HG02852 (cell line): Measurements from ENCODE around the gene AFP.

Experiments
- ATAC-seq: cut with Tn5 transposase; IDR thresholded peaks from one replicate; pipeline ENCODE4 v1.9.1; 2021; ENCODE audit warnings: mild to moderate bottlenecking, moderate library complexity; ENCODE audit not compliant: unreplicated experiment

Gene AFP

GRCh38 chr4:73456177-73457022 is 20.4 kb downstream of the AFP start:
- ATAC-seq = no peak

DNA sequence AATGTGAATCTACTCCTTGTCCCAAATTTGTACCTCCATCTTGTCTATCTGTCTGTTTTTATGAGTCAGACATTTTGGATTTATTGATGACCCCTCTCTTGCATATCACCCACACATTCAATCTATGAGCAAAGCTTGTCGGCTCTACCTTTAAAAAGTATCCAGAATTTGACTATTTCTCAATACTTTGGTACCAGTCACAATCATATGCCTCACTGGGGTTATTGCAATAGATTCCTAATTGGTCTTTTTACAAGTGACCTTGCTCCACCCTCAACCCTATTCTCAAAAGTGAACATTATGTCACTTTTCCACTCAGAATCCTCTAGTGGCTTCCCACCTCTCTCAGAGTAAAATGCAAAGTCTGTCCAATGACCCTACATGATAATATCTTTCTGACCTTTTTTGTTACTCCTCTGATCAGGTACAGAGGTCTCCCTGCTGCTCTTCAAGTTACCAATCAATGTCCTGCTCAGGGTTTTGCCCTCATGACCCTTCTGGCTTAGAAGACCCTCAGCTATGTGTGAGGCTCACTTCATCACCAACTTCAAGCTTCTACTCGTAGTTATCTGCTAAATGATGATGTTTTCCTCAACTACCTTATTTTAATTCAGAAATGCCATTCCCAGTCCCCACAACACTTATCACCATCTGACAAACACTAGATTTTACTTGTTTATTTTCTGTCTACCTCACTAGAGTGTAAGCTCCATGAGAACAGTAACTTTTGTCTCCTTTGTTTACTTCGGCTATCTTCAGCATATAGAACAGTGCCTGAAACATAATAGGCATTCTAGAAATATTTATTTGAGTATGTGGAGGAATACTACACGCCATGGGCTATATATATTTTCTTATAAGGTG is 22.4 kb downstream of the AFP start:
- no peak for ATAC-seq

DNA sequence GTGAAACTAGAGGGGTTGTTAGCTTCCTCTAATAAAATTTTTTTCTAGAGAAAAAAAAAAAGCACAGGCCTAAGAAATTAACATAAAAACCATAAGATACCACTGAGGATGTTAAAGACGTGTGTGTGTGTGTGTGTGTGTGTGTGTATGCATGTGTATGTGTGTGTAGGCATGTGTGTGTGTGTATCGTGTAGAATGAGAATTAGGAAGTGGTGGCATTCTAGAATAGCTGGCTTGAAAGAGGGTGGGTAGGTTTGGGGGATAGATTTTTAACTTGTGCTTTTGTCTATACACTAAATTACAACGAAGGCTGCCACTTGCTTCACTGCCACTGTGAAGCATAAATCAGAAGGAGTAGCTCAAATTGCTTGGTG is 23.0 kb downstream of the AFP start:
- no peak for ATAC-seq

DNA sequence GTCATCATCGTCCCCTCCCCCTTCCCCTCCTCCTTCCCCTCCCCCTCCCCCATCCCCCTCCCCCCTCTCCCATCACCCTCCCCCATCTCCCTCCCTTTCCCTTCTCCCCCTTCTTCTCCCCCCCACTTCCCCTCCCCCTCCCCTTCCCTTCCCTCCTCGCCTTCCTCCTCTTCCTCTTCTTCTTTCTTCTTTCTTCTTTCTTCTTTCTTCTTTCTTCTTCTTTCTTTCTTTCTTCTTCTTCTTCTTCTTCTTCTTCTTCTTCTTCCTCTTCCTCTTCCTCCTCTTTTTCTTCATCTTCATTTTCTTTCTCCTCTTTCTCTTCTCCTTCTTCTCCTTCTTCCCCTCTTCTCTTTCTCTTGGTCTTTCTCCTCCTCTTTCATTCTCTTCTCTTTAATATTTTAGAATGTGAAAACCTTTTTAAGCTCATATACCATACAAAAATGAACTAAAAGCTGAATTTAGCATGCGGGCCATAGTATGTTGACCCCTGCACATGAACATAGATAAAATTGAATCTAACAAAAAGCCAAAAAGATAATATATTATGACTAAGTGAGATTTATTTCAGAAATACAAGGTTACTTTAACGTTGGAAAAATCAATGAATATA is 25.0 kb downstream of the AFP start:
- ATAC-seq = no peak

DNA sequence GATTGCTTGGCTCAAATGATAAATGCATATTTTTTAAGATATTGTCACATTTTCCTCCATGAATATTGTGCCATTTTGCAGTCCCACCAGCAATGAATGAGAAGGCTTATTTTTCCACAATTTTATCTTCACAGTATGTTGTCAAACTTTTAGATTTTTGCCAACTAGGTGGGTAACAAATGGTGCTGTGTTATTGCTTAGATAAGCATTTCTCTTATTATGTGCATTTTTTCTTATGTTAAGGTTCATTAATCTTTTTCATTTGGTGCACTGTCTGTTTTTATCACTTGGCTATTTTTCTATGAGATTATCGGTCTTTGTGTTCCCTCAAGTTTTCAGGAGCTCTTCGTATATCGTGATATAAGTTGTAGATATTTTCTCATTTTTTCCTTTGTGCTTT is 32.1 kb downstream of the AFP start:
- ATAC-seq = no peak

DNA sequence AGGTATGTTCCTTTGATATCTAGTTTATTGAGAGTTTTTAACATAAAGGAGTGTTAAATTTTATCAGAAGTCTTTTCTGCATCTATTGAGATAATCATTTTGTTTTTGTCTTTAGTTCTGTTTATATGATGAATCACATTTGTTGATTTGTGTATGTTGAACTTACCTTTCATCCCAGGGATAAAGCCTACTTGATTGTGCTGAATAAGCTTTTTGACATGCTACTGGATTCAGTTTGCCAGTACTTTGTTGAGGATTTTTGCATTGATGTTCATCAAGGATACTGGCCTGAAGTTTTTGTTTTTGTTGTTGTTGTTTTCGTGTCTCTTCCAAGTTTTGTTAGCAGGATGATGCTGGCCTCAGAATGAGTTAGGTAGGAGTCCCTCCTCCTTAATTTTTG is 34.7 kb downstream of the AFP start:
- ATAC-seq = no peak

- no peak for ATAC-seq
These were observed 41.2 kb downstream of the AFP start for GRCh38 chr4:73477176-73477575.

- ATAC-seq = no peak
These were observed 43.3 kb downstream of the AFP start for GRCh38 chr4:73479323-73479722.

DNA sequence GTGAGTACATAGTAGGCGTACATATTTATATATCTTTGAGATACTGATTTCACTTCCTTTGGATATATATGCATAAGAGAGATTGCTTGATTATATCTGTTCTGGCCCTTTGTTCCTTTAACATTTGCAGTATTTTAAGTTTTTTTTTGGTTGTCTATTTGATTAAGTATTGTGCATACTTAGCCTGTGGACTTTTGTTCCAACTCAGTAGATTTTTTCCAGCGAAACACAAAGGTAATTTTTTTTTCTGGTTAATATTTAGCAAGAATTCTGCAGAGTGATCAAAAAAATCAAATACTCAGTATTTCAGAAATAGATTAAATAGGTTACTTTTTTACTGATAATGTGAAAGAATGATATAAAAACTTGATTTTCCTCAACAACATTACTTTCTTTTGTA is 45.3 kb downstream of the AFP start, which contains the start of gene AFM:
TSS of gene AFM (plus strand) at position 388 of the 400 bp plus-strand sequence. CDS start 31 bp downstream, outside the sequence.
- ATAC-seq = no peak

DNA sequence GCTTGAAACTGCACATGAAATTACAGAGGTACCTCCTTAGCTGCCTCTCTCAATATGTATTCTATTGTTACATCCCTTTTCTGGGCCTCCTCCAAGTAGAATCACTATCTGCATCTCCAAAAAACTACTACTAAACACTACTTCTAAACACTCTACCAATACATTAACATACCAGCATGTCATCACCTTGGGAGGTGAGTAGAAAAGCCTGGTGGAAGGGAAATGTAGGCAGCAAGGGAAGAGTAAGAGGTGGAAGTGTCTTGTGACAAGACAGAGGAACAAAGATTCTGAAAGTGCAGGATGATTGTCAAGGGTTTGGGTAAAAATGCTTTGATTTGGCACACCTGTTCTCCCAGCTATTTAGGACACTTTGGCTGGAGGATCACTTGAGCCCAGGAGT is 49.1 kb downstream of the AFP start:
- ATAC-seq = no peak

GRCh38 chr4:73485596-73485995 is 49.6 kb downstream of the AFP start:
- no peak for ATAC-seq

- no peak for ATAC-seq
These were observed 50.5 kb downstream of the AFP start for GRCh38 chr4:73486497-73486896.

DNA sequence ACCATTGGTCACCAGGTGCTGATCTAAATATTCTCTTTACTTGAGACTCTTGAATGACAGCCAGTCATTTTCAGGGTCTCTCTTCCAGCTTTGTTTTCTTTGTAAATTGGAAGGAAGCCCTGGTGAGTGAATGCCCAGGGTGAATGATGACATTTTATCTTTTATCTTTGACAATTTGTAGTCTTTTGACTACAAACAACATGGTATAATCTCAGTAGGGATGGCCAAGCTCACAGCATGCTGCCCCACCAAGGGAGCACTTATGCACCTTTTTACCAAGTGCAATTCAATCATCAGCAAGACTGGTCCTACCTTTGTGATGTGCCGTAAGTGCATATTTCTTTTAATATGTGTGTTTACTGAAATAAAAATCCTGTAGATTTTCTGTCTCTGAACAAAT is 51.2 kb downstream of the AFP start:
- ATAC-seq = no peak

DNA sequence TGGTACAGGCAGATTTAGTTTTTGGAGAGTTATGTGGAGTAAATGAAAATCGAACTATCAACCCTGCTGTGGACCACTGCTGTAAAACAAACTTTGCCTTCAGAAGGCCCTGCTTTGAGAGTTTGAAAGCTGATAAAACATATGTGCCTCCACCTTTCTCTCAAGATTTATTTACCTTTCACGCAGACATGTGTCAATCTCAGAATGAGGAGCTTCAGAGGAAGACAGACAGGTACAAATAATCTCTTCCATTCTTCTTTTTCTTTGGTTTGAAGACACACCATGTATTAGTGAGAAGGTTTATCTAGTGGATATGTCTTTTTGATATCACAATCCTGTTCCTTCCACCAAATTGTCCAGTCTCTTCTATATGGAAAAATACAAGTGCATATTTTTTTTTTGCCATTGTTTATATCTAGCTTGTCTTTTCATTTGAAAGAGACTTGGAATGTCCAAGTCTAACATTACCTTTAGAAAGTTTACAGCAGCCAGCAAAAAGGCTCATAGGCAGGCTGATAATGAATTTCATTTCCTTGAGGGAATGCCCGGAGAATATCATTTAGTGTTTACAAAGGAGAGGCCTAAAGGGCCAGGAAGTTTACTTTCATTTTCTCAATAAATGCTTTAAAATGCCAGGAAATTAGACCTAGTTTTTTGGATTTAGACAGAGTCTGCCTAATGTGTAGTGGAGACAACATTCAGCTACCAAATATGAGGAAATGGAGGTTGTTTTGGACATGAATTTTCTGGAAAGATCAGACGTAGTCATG is 64.2 kb downstream of the AFP start:
- no peak for ATAC-seq

DNA sequence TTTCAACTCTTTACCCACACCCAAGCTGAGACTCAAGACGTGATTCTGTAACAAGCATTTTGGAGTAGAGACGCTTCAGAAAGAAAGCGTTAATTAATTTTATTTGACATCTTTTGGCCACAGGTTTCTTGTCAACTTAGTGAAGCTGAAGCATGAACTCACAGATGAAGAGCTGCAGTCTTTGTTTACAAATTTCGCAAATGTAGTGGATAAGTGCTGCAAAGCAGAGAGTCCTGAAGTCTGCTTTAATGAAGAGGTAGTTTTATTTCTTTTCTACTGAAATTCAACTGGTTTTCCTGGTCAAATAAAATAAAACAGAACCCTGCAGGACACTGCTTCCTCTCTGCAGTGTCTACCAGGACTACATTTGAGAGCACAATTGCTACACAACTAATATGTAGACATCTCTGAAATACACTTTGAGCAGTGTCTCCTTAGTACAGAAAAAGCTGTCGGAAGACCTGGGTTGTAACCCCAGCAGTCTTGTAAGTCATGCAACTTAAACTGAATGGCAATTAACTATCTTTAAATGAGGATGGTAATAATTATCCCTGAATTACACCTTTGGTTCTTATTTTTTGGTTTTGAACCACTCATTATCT is 65.7 kb downstream of the AFP start:
- no peak for ATAC-seq

DNA sequence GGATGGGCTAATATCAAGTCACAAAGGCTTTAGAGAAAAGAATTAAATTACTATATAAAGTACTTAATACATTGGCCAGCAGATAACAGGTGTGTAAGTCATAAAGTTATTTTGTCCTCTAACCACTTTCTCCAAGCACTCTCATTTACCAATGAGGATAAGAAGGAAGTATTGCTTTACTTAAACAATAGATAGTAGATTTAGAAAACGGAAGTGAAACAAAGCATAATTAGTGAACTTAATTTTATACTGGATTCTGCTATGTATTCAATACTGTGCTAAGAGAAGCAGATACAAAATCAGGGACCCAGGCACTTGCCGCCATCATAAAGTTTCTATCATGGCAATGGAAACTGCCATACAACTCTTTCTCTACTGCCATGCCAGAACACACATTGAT is 69.5 kb downstream of the AFP start:
- ATAC-seq = no peak
